ENCODE measurements around the gene CFAP61.
"Not testable (repeated sequence)": the region's sequence is repeated elsewhere in the genome, so short reads cannot be mapped to it uniquely, and the experiment has no call there.

The CFAP61 gene

DNA sequence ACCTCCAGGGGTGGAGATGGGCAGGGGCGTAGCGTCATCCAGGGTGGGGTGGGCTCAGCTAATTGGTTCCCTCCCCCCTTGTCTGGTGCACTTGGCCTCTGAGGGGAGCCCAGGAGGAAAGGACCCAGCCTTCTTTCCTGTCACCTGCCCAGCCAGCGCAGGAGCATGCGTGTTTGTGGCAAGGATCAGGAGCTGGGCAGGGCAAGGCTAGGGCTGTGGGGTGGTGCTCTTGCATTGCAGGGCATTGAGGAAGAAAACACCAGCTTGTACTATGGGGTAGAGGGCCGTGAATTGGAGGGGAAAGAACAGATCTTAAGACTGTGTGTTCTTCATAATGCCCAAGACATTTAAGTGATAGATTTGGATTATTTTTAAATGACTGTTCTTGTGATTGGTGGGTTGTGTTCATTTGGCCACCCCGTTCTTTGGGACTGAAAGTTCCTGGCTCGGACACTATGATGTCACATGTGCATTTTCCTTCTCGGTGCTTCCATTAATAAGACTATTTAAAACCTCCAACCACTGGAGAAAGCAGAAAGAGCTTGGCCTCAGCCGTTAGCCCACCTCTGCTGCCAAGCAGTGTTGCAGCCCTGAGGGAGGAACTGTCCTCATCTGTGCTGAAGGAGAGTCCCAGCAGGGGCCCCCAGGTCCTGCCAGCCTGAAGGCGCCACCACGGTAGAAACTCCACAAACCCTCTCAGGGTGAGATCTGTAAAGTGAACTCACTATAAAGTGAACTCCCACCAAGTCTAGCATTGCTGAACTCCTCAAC lies 179.4 kb downstream of the CFAP61 start:
- DNase-seq (ENCODE audit: low read depth): no peak

DNA sequence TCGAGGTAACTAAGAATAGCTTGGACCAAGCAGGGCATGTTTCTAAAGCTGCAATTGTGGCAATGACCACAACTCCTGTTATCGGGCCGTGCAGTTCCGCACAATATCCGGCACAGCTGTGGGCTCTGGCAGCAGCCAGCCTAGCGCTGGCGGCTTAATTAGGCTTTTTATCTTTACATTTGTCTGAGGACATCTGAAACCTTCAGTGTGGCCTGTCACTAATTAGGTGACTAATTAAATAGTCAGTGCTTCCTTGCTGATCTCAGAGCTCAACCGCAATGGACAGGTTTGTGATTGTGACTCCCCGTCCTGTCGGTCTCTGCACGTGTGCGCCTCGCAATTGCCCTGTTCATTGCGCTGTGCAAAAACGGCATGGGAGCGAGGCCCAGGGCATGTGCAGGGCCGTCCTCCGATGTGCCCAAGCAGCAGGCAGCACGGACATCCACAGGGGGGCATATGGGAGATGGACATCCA lies 180.7 kb downstream of the CFAP61 start:
- DNase-seq (ENCODE audit: low read depth): no peak

DNA sequence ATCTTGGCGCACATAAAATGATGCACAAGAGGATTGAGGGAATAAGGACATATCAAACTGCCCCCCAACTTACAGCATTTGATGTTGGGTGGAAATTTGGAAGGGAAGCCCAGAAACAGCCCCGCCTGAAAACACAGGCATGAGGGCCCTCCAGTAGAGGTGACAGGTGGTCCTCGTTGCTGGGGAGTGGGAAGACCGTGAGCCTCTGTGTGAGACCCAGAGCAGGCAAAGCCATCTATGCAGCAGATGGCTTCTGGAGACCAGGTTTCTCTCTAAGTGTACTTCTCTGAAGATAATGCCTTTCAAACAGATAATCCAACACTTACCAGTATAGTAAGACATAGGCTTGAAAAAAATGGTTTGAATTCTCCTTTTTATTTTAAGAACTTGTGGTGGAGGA lies 183.3 kb downstream of the CFAP61 start:
- DNase-seq (ENCODE audit: low read depth): no peak

DNA sequence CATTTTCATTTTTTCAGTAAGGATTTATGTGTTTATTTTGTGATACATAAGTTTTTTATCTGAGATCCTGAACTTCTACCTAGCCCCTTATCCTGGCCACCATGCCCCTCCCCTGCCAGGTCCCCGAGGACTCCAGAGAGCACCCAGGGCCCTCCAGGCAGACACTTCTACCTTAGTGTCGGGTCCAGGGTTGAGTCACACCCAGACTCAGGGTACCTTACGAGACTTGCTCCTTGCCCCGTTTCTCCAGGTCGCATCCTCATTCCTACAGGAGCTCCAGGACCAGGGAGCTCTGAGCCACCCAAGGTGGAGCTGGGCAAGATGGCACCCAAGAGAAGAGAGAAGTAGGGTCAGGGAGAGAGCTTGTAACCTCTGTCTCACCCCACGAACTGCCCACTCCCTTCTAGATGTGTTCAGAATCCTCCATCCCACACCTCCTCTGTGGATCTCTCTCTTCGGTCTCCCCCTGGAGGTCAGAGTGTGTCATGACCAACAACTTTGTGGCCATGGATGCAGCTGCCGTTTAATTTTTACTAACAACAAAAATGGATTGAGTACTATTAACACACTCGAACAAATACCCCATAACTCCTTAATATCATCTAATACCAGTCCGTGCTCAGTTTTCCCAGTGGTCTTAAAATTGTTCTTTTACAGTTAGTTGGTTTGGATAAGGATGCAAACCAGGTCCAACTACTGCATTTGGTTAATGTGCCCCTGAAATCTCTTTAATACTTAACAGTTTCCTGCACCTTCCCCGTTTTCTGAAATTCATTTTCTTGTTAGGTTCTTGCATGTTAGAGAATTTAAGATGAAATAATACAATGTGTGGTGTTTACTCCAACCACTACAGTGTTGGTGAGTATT lies 185.0 kb downstream of the CFAP61 start:
- peak; percentile 40 for DNase-seq (ENCODE audit: low read depth)

DNA sequence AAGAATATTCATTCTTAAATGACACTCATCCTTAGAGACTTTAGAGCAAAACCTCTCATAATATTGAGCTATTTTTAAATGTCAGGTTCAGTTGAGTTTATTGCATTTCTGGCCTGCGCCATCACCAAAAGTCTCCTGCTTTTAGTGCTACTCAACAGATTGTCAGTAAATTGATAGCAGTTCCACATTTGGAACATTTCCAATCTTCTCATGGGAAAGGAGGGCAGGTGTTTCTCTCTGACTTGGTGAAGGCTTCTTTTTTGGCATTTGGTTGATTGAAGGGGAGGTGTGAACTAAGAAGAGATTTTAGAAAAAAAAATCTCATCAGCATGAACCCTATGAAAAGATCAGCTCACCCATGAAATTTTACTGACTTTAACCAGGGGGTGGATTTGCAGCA lies 189.6 kb downstream of the CFAP61 start:
- no peak for DNase-seq (ENCODE audit: low read depth)

DNA sequence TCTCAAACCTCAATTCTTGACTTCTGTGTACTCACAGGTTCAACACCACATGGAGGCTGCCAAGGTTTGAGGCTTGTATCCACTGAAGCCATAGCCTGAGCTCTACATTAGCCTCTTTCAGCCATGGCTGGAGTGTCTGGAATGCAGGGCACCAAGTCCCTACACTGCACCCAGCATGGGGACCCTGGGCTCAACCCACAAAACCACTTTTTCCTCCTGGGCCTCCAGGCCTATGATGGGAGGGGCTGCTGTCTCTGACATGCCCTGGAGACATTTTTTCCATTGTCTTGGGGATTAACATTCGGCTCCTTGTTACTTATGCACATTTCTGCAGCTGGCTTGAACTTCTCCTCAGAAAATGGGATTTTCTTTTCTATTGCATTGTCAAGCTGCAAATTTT lies 192.1 kb downstream of the CFAP61 start:
- DNase-seq (ENCODE audit: low read depth): not testable (repeated sequence)

DNA sequence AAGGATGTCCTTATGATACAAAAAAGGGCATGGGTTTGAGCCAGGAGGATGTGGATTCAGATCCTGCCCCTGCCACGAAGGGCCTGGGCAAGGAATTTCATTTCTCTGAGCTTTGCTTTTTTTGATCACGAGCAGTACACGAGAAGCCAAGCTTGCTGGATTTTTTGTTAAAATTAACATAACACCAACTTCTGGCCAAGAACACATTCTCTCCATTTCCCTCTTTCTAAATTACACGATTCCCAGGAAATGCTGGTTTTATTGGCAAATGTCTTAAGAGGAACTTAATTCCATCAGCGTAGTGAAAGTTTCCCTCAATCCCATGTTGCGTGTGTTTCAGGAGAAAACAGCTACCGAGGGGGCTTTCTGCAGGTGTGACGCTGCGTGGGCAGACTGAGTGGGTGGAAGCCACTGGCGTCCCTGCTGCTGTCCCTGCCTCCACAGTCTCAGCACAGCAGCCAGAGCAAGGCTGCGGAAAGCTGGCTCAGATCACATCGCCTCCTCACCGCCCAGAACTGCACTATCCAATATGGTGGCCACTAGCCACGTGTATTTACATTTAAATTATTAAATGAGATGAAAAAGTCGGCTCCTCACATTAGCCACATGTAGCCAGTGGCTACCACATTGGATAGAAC lies 194.8 kb downstream of the CFAP61 start:
- no peak for DNase-seq (ENCODE audit: low read depth)

DNA sequence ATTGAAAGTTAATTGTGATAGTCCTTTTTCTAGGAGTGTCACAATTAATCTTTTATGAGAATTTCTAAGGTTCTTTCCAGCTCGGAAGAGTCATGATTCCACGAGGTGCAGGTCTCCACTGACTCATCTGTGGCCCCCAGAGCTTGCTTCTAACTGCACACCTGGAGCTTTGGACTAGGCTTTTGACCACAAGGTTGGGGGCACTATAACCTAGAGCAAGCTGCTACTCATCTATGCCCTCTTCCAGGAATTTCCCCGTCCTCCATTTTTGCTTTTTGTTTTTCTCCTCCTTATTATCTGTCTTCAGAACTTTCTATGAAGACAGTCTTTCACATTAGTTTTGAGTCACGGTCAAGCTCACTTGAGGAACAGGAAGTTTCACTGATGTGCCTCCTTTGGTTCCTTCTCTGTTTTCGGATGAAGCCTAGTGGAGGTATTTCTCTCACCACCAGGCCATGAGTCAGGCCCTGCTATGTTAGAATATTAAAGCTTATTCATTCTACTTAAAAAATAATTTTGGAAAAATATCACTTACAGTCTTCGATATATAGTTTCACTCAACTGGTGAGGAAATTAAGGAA lies 196.4 kb downstream of the CFAP61 start:
- no peak for DNase-seq (ENCODE audit: low read depth)

DNA sequence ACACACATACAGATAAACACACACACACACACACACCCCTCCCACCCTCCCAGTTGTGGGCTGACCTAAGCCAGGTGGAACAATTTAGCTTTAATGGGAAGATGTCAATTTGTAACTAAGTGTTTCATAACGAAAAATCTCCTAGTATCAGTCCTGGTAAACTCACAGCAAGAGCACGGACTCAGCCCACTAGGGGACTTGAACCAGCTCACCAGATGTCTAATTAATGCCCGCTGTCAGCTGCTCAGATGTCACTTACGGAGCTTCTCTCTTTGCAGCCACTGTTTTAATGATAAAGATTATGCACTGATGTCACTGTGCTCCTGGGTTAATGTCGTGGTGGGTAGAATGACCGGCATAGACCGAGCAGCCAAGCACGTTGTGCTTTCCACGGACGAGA lies 199.0 kb downstream of the CFAP61 start:
- DNase-seq (ENCODE audit: low read depth): no peak

DNA sequence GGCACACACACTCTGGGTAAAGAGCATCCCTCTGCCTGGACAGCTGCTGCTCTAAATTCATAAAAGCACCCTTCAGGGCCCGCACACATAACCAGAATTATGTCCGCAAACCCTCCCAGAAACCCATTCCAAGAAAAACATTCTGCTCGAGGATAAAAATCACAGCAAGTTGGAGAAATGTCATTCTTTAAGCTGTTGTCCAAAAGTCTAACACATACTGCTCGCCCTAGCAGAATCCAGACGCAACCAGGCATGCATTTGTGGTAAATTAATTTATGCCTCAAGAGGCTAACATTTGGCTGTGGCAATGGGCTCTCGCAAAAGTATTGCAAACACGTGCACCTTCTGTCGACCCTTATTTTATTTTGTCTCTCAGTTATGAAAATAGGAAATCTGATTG lies 199.5 kb downstream of the CFAP61 start:
- DNase-seq (ENCODE audit: low read depth): no peak

DNA sequence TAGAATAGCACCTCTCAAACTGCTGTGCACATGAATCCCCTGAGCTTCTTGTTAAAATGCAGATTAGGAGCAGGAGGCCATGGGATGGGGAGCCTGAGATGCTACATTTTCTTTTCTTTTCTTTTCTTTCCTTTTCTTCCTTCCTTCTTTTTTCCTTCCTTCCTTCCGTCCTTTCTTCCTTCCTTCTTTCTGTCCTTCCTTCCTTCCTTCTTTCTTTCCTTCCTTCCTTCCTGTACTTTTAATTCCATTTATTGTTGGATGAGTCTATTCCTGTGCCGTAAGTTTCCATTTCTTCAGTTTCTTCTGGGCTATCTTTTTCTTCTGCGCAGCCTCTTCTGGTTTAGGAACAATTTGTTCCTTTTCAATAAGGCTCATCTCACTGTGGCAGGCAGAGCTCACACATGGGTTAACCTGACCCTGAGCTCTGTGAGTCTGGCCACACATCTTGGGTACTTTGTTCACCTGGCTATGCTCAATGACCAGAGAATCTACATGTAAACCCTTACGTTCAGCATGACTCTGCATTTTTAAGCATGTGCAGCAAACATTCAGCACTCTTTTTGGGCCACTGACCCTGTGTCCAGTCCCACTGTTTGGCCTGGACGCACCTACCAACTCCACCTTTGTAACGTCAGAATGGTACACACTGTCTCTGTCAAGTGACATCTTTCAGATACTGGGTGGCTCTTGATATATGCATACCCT lies 200.9 kb downstream of the CFAP61 start:
- DNase-seq (ENCODE audit: low read depth): no peak

DNA sequence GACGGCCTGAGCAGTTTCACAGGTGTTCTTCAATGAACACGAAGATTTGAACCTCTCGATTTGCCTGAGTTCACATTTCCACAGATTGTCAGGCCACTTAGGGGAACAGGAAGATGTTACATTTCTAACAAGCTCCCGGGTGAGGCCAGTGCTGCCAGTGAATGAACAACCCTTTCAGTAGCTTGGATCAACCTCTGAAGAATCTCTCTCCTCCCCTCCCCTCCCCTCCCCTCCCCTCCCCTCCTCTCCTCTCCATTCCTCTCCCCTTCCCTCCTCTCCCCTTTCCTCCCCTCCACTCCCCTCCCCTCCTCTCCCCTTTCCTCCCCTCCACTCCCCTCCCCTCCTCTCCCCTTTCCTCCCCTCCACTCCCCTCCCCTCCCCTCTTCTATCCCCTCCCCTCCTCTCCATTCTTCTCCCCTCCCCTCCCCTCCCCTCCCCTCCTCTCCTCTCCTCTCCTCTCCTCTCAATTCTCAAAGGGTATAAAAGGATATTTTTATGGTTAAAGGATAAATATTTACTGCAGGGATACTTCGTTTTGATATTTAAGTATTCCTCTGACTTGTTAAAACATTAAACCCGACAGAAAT lies 201.5 kb downstream of the CFAP61 start:
- no peak for DNase-seq (ENCODE audit: low read depth)

DNA sequence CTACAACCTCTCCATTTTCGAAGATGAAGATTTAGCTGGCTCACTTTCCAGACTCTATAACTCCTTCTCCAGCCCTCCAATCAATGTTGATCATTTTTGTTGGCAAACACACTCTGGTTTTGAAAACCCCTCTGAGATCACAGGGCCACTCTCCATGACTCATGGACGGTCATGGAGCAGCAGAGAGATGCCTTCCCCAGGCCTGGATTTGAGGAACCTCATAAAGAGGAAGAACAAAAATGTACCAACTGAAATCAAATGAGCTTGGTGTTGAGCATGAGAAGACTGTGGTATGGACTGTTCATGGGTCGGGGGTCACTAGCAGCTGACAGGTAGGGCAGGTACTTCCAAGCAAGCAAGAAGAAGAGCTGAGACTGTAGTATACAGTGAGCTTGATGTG lies 202.8 kb downstream of the CFAP61 start:
- no peak for DNase-seq (ENCODE audit: low read depth)

DNA sequence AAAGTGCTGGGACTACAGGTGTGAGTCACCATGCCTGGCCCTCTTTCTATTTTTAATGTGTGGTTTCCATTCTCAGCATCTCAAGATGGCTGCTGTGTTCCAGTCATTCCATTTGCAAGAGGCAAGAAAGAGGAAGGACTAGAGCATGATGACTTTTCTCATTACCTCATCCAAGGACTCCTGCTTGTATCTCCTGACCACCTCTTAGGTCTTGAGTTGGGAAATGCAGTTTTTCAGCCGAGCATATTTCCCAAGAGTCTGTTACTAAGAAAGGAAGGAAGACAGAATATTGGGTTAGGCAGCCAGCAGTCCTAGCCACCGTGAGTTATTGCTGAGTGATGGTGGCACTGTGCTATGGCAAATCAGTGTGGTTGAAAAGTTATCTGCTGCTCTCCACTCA lies 207.2 kb downstream of the CFAP61 start:
- peak; percentile 6 for DNase-seq (ENCODE audit: low read depth)

DNA sequence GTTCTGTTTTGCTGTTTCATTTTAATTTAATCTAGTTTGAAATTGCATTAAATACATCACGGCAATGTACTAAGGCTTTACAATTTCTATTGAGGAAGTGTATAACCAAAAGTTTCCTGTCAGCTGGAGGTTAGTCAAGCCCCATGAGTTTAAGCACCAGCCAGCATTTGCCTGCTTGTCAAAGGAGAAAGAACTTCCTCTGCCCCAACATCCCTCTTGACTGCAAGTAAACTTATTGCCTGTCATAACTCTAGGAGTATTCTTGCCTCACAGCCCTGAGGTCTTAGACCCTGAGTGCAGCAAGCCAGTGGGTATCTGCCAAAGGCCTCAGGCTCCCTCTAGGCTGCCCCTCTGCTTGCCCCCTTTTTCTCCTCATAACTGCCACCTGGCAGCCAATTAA lies 208.8 kb downstream of the CFAP61 start:
- no peak for DNase-seq (ENCODE audit: low read depth)

DNA sequence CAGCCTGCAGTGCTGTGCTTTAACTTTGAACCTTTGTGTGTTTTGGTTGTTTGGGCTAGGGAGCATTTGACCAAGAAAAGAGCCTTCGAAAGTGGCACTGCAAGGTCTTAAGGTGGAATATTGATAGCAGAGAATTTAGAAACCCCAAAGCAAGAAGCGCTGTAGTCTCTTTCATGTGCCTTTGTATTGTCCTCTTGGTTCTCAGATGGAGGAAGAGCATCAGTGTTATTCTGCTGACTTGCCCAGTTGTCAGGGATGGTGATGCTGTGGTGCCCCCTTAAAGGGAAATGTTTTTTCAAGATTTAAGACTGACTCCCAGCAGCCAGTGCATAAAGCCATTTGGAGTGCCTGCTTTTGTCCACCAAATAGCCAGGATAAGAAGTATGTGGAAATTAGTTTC lies 212.9 kb downstream of the CFAP61 start:
- no peak for DNase-seq (ENCODE audit: low read depth)

DNA sequence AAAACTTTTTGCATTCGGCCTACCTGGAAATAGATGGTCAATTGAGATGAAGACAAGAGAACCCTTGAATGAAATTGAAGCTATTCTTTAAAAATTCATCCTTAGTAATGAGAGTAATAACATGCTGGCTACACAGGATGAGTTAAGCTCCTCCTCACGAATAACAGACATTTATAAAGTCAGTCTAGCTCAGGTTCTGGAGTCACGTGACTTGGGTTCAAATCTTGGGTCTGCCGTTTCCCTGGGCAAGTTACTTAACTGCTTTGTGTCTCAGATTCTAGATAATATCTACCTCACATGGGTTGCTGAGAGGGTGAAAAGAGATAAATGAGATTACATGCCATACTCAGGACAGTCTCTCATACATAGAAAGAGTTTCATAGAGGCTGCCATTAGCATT lies 214.2 kb downstream of the CFAP61 start:
- DNase-seq (ENCODE audit: low read depth): no peak

DNA sequence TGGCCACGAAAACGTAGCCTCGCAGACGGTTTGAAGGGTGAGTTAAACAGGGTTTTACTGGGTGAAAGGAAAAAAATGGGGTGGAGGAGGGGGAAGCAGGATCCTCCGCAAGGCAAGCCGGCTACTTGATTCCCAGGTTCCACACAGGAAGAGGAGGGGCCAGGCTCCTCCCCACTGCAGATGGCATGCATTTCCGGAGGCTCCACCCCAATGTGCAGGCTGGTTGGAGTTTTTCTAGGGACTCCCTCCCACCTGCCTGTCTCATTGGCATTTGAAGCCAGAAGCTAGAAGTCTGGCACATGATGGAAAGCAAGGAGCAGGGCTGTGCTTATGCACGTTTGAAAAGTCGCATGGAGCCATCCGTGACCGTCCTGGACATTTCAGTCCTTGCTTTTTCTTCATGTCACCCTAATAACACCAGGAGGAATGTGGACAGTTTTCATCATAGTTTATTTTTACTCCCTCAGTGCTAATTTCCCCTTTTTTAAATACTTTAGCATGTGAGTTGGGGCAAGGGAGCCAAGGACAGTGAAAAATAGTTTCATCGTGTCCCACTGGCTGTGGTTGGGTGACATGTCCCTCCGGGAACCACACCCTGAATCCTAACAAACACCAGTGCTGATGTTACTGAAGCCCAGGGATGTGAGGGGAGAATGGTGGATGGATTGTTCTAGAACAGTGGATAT lies 215.5 kb downstream of the CFAP61 start:
- no peak for DNase-seq (ENCODE audit: low read depth)

DNA sequence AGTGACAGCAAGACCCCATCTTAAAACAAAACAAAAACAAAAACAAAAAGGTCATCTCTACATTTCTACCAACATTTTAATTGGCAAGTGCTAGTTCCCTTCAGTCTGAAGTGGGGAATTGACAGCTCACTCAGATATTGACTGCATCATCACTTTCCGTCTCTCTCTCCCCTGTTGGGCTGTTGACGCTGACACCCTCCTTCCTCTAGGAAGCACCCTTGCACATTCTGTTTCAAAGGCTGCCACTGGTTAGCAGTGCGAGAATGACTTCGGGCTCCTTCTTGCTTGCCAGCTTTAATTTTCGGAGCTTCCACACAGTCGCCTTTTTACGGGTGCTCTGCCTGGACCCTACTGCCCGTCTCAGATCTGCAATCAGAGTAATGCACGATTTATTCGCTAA lies 218.9 kb downstream of the CFAP61 start:
- DNase-seq (ENCODE audit: low read depth): no peak

DNA sequence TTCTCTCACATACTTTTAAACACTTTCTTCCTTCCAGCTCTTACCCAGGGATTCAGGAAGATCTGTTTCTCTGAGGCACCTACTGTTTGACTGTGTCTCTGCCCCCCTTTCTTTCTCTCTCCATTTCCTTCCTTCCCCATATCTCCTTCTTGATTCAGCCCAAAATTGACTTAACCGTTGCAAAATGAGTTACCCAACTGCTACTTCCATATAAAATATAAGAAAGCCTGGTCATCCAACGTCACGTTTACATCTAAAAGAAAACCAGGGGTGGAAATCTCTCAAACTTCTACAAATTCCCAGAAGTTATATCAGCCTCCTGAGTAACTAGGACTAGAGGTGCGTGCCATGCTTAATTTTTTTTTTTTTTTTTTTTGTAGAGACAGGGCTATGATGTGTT lies 220.4 kb downstream of the CFAP61 start:
- DNase-seq (ENCODE audit: low read depth): no peak

DNA sequence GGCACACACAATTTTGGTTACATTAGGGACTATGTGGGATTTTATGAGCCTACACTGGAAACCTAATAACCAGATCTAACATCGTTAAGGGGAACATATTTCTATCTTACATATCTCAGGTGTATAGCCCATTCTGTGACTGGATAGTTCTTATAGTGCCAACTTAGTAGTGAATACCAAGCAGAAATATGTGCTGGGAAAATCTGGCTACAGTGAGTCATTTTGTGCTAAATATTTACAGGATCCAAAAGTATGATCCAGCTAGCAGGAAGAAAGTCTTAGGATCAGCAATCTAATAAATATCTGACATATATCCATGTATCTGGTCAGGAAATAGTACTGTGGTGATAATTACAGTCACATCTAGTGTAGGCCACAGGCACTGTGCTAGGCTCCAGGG lies 221.0 kb downstream of the CFAP61 start:
- DNase-seq (ENCODE audit: low read depth): no peak
